DND-41 (cell line): Measurements from ENCODE around the gene HIP1.

ENCODE experiments used
- CTCF ChIP-seq: IDR thresholded peaks from 2 replicates; pipeline ENCODE4 v1.5.1; 2012; ENCODE audit warnings: borderline replicate concordance, low read length, moderate library complexity, mild to moderate bottlenecking; ENCODE audit not compliant: poor library complexity, severe bottlenecking; ENCODE audit errors: extremely low read depth
- EZH2 ChIP-seq: IDR thresholded peaks from 3 replicates; pipeline ENCODE4 v1.6.1; 2012; ENCODE audit warnings: borderline replicate concordance, low read depth, mild to moderate bottlenecking, moderate library complexity, low read length, inconsistent platforms; ENCODE audit not compliant: severe bottlenecking

GRCh38 chr7:75738975-75739795 lies 444 bp upstream of the HIP1 start:
- TF ChIP-seq CTCF (peak; percentile 6), EZH2 (peak; percentile 49)
